PC-3 (cell line): Measurements from ENCODE around the gene SLC6A6. TPM values are rescaled to one million over a fixed set of nuclear protein-coding genes. Genes with fewer than 3 reads are reported as not detected.

ENCODE experiments used
- ATAC-seq: fragments of 200-7000 bp; cut with Tn5 transposase; 2 replicates; pipeline ENCODE4 v1.9.1; 2020; ENCODE audit warnings: mild to moderate bottlenecking, moderate library complexity
- BruUV-seq: library from RNA; stranded (reverse); fragments of 400-500 nt; replicated peaks from 2 replicates; lab custom pipeline; 2021; lab: Mats Ljungman, UMichigan
- CTCF ChIA-PET: fragments of 300-600 bp; sonication (Branson Sonifier 250); formaldehyde crosslinking; loops from one replicate; lab custom pipeline; 2022; ENCODE audit warnings: antibody characterized with exemption; lab: Charles Lee
- POLR2A ChIA-PET: fragments of 300-600 bp; sonication (Branson Sonifier 250); formaldehyde crosslinking; loops from one replicate; lab custom pipeline; 2022; ENCODE audit warnings: antibody characterized with exemption; ENCODE audit not compliant: unreplicated experiment; lab: Charles Lee
- DNase-seq: peaks from one replicate; pipeline ENCODE4 v3.0.0-alpha.2; 2015
- H2AFZ ChIP-seq: fragments of 300-600 bp; sonication (generic); 2 replicates; pipeline ENCODE4 v1.6.0; 2016; ENCODE audit warnings: antibody characterized with exemption, low read length
- H3F3A ChIP-seq: fragments of 300-600 bp; sonication (generic); one replicate; pipeline ENCODE4 v1.6.0; 2017; ENCODE audit warnings: antibody characterized with exemption, low read length, control low read depth, mild to moderate bottlenecking; ENCODE audit not compliant: unreplicated experiment
- H3K27ac ChIP-seq: fragments of 300-600 bp; sonication (generic); 2 replicates; pipeline ENCODE4 v1.5.1; 2016; ENCODE audit warnings: mild to moderate bottlenecking, low read length
- H3K27me3 ChIP-seq: fragments of 300-600 bp; sonication (generic); 2 replicates; pipeline ENCODE4 v1.6.1; 2016; ENCODE audit warnings: low read length, mixed read lengths
- H3K36me3 ChIP-seq: fragments of 300-600 bp; sonication (generic); 2 replicates; pipeline ENCODE4 v1.6.1; 2016; ENCODE audit warnings: low read depth, mixed run types, low read length, mixed read lengths
- H3K4me1 ChIP-seq: fragments of 300-600 bp; sonication (generic); 2 replicates; pipeline ENCODE4 v1.5.1; 2016; ENCODE audit warnings: low read length; ENCODE audit not compliant: insufficient read depth
- H3K4me2 ChIP-seq: fragments of 300-600 bp; sonication (generic); 2 replicates; pipeline ENCODE4 v1.6.0; 2016; ENCODE audit warnings: low read length
- H3K4me3 ChIP-seq: fragments of 300-600 bp; sonication (generic); 2 replicates; pipeline ENCODE4 v1.5.1; 2016; ENCODE audit warnings: mild to moderate bottlenecking, low read length, mixed read lengths
- H3K79me2 ChIP-seq: fragments of 300-600 bp; sonication (generic); 2 replicates; pipeline ENCODE4 v1.6.1; 2017; ENCODE audit warnings: low read length, mixed read lengths
- H3K9ac ChIP-seq: fragments of 300-600 bp; sonication (generic); 2 replicates; pipeline ENCODE4 v1.6.0; 2016; ENCODE audit warnings: mild to moderate bottlenecking, low read length
- H3K9me2 ChIP-seq: fragments of 300-600 bp; sonication (generic); replicated peaks from 2 replicates; pipeline ENCODE4 v1.6.1; 2016; ENCODE audit warnings: mixed run types, low read length, mixed read lengths
- H3K9me3 ChIP-seq: fragments of 300-600 bp; sonication (generic); 2 replicates; pipeline ENCODE4 v1.6.1; 2016; ENCODE audit warnings: low read length, mixed read lengths
- H4K20me1 ChIP-seq: fragments of 300-600 bp; sonication (generic); 2 replicates; pipeline ENCODE4 v1.6.1; 2016; ENCODE audit warnings: low read length, mixed read lengths
- CTCF ChIP-seq: fragments of 300-600 bp; sonication (generic); conservative IDR thresholded peaks from 2 replicates; pipeline ENCODE4 v1.5.1; 2017; ENCODE audit warnings: antibody characterized with exemption, low read depth, mild to moderate bottlenecking, low read length
- EZH2 ChIP-seq: fragments of 300-600 bp; sonication (generic); IDR thresholded peaks from one replicate; pipeline ENCODE4 v1.6.1; 2017; ENCODE audit warnings: antibody characterized with exemption, mild to moderate bottlenecking, low read length; ENCODE audit not compliant: unreplicated experiment
- EZH2phosphoT487 ChIP-seq: fragments of 300-600 bp; sonication (generic); IDR thresholded peaks from 2 replicates; pipeline ENCODE4 v1.6.1; 2018; ENCODE audit warnings: mild to moderate bottlenecking, antibody characterized with exemption, low read length, borderline replicate concordance
- intact Hi-C: fragments of 100-400 bp; cut with micrococcal nuclease; formaldehyde crosslinking; loops from 2 replicates; pipeline ENCODE4 v1.9.0; 2023
- total RNA-seq: library from RNA; depleted of rRNA; stranded (reverse); fragments of >200 nt; gene quantifications from 2 replicates; pipeline ENCODE4 v1.2.3, GENCODE V29; 2014; rRNA removed

The SLC6A6 gene
- total RNA-seq, 1 experiment from 2014 or later: 28.1 TPM

GRCh38 chr3:14537590-14538450, 135.4 kb downstream of the SLC6A6 start:
- ChIA-PET CTCF (no interaction called here), POLR2A (no interaction called here)
- no peaks in the 10 kb centered on the region for H3K27me3 ChIP-seq
- no peaks in the 10 kb centered on the region for H3K9me3 ChIP-seq
- BruUV-seq: no TSS peak
- peaks cover 4% of the 10 kb centered on the region; the same call in 1 of the 2 replicates for H3K4me1 ChIP-seq
- intact Hi-C loops: no loop called here
- H3K79me2 ChIP-seq: no peaks in the 10 kb centered on the region
- H3K9ac ChIP-seq: no peak overlapping the region
- TF ChIP-seq EZH2phosphoT487 (no peak), CTCF (no peak), EZH2 (no peak)
- H3K9me2 ChIP-seq: no peaks in the 10 kb centered on the region
- no peaks in the 10 kb centered on the region for H4K20me1 ChIP-seq
- DNase-seq (no peak), ATAC-seq (no peak)
- H3K4me2 ChIP-seq: no peak overlapping the region
- H3F3A ChIP-seq: no peaks in the 10 kb centered on the region
- no peak overlapping the region for H2AFZ ChIP-seq
- H3K4me3 ChIP-seq: no peak overlapping the region
- no peaks in the 10 kb centered on the region for H3K36me3 ChIP-seq
- no peak overlapping the region for H3K27ac ChIP-seq

GRCh38 chr3:14538451-14539088, 136.2 kb downstream of the SLC6A6 start:
- no peak overlapping the region for H2AFZ ChIP-seq
- no TSS peak for BruUV-seq
- H4K20me1 ChIP-seq: no peaks in the 10 kb centered on the region
- H3K9ac ChIP-seq: no peak overlapping the region
- H3K4me1 ChIP-seq: no peaks in the 10 kb centered on the region
- CTCF ChIA-PET: no interaction called here
- POLR2A ChIA-PET: no interaction called here
- H3K4me3 ChIP-seq: no peak overlapping the region
- no peaks in the 10 kb centered on the region for H3K9me3 ChIP-seq
- ATAC-seq (no peak), DNase-seq (no peak)
- H3F3A ChIP-seq: no peaks in the 10 kb centered on the region
- H3K36me3 ChIP-seq: no peaks in the 10 kb centered on the region
- H3K79me2 ChIP-seq: no peaks in the 10 kb centered on the region
- intact Hi-C loops: no loop called here
- no peak for TF ChIP-seq EZH2
- no peak for TF ChIP-seq EZH2phosphoT487
- TF ChIP-seq CTCF: no peak
- no peaks in the 10 kb centered on the region for H3K27me3 ChIP-seq
- no peaks in the 10 kb centered on the region for H3K9me2 ChIP-seq
- no peak overlapping the region for H3K4me2 ChIP-seq
- no peak overlapping the region for H3K27ac ChIP-seq

Other genes with a start within 250 kb of the SLC6A6 start
- 24.3 and 26.1 TPM in 2 replicates for gene XPC, start 224.0 kb upstream of the SLC6A6 start, total RNA-seq
- gene LSM3, start 223.8 kb upstream of the SLC6A6 start, total RNA-seq: 22.0 and 27.2 TPM in 2 replicates
- 0.29 and 0.36 TPM in 2 replicates for gene GRIP2, start 137.7 kb downstream of the SLC6A6 start, total RNA-seq
- gene CCDC174, start 249.2 kb downstream of the SLC6A6 start, total RNA-seq: 8.2 and 16.1 TPM in 2 replicates